ENCODE measurements around the gene CTU2.
"Not testable (repeated sequence)": the region's sequence is repeated elsewhere in the genome, so short reads cannot be mapped to it uniquely, and the experiment has no call there.

CTU2 gene

GRCh38 chr16:88706229-88706964 lies at the start of gene CTU2, which contains the start of gene RNF166:
Gene CTU2, plus strand, starts transcription at chr16:88706503. Its CDS starts 28 bp downstream, at chr16:88706531.
Gene RNF166, minus strand, starts transcription at chr16:88706408. Its CDS starts 83 bp downstream, at chr16:88706325.
- DNase-seq (ENCODE audit: low spot score) (peak; percentile 58), FAIRE-seq (no peak)

DNA sequence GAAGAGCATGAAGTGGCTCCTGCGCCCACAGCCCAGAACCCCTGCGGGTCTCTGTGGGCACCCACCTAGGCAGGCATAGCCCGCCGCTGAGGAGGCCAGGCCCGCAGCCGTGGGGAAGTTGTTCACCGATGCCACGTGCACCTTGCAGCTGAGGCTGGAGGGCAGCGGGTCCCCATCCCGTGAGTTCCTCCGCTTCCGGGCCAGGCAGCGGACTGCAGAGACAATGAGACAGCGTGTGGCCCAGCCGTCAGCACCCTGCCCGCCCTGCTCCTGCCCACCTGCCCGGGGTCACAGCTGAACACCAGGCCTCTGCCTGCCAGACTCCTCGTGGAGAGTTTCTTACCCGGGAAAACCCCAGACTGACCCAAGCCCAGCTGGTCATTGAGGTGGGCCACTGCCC lies 48.9 kb upstream of the CTU2 start:
- FAIRE-seq: no peak

GRCh38 chr16:88658714-88659113 lies 47.6 kb upstream of the CTU2 start:
- DNase-seq (ENCODE audit: low spot score) (no peak), FAIRE-seq (no peak)

More for the DNA sequence above, 48.9 kb upstream of the CTU2 start:
- no peak for DNase-seq (ENCODE audit: low spot score)

DNA sequence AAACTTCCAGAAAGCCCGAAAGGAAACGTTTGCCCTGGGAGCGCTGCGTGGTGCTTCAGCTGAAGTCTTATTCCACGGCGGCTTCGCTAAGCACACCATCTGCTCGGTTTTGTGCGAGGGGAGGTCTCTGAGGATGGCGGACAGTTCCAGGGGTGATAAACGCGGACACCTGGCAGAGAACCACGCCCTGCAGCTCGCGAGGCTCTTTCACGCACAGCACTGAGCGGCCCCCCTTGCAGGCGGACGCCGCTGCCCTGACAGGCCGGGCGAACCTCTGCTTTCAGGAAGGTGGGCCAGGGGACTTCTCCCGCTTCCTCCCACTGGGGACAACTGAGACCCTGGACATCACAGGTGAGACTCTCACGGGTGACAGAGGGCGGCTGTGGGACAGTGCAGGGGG lies 47.1 kb upstream of the CTU2 start:
- DNase-seq (ENCODE audit: low spot score) (no peak), FAIRE-seq (no peak)

GRCh38 chr16:88661468-88661867 lies 44.8 kb upstream of the CTU2 start:
- FAIRE-seq (no peak), DNase-seq (ENCODE audit: low spot score) (no peak)

DNA sequence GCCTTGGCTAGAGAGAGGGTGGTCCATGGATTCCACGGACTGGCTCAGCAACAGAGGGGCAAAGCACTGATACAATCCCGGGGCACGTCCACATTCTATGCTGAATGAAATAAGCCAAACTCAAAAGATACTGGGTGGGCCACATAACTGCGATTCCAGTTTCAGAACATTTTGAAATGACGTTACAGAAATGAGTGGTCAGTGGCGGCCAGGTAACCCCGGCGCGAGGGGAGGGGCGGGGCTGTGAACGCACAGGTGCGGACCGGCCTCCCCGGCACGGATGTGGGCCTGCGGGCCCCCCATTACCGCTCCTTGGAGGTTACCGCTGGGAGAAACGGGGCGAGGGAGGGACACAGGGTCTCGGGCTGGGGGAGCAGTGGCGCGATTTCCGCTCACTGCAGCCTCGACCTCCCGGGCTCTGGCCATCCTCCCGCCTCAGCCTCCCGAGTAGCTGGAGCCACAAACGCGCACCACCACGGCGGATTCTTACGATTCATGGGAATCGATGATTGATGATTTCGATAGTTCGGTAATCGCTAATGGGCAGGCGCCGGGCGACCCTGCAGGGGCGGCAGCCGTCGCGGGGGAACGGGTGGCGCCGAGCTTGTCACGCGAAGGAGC lies 44.0 kb upstream of the CTU2 start:
- FAIRE-seq (no peak), DNase-seq (ENCODE audit: low spot score) (no peak)

DNA sequence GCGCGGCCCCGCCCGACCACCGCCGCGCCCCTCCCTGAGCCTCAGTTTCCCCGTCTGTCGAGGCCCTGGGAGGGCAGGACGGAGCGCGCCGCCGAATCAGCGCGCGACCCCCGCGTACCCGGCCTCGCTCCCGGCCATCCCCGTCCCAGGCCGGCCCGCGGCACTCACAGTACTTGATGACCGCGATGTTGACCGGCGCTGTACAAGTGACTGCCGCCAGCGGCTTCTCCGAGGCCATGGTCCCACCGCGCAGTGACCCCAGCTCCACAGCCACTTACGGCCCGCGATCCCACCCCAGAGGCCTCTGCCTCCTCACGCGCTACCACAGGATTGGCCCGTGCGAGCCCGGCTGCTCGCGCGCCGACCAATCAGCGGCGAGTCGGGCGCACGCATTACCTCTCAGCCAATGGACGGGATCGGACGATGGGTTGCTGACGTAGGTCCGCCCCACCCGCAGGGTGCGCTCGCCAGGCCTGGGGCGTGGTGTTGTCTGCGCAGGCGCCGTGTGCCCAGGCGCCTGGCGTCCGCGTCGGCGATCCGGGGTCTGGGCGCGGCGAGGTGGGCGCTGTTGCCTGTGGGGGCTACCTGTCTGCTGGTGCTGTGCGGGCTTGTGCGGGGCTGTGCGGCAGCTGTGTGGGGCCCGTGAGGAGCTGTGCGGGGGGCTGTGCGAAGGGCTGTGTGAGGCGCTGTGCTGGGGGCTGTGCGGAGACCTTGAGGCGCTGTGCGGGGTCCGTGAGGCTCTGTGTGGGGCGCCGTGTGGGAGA lies 43.3 kb upstream of the CTU2 start, which contains the start of gene MVD:
TSS of gene MVD (minus strand) at position 249 of the 764 bp plus-strand sequence. CDS start at position 238, 11 bp downstream.
- FAIRE-seq (peak; percentile 69), DNase-seq (ENCODE audit: low spot score) (peak; percentile 95)

DNA sequence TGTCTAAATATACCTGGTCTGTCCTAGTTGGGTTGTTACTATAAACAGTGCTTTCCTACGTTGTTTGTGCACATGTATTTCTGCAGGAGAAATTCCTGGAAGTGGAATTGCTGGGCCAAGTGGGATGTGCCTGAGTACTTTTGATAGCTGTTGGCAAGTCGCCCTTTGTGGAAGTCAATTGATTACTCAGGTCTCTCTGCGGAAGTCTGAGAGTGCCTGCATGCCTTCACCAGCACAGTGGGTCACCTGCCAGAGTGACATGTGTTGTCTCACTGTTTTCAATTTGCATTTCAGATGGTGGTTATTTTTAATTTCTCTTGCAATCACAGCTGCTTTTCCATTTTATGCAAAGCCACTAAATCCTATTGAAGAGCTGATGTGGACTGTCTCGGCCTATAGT lies 41.2 kb upstream of the CTU2 start:
- FAIRE-seq: no peak
- DNase-seq (ENCODE audit: low spot score): no peak

DNA sequence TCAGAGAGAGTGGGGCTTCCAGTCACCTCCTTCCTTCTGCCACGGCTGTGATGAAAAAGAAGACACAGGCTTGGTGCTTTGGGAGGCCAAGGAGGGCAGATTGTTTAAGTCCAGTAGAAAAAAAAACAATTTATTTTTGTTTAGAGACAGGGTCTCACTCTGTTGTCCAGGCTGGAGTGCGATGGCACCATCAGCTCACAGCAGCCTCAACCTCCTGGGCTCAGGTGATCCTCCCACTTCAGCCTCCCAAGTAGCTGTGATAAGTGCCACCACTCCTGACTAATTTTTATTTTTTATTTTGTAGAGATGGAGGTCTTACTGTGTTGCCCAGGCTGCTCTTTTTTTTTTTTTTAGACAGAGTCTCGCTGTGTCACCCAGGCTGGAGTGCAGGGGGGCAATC lies 40.7 kb upstream of the CTU2 start:
- no peak for DNase-seq (ENCODE audit: low spot score)
- FAIRE-seq: no peak

DNA sequence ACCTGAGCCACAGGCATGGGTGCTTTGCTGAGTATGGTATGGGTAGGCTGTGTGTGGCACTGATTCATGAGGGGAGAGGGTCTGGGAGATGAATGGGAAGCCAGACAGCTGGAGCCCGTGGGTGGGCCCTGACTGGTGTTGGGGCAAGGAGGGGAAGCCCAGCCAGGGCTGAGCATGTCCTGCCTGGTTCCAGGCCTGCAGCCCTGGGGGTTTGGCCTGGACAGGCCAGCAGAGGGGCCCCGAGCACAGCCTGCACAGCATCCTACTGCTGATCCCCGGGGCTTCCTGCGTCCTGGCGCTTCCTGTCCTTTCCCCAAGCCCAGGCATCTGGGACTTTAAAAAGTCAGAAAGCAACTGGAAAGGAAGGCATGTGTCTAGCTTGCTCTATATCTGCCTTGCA lies 38.8 kb upstream of the CTU2 start:
- no peak for FAIRE-seq
- no peak for DNase-seq (ENCODE audit: low spot score)

DNA sequence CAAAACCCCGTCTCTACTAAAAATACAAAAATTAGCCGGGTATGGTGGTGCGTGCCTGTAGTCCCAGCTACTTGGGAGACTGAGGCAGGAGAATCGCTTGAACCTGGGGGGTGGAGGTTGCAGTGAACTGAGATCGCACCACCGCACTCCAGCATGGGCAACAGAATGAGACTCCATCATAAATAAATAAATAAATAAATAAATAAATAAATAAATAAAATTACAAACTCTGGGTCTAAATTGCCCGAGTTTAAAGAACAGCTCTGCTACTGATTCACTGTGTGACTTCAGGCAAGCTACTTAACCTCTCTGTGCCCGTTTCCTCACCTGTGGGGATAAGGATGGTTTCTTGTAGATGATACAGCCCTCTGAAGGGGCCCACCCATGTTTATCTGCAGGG lies 36.8 kb upstream of the CTU2 start:
- DNase-seq (ENCODE audit: low spot score); FAIRE-seq: not testable (repeated sequence)

DNA sequence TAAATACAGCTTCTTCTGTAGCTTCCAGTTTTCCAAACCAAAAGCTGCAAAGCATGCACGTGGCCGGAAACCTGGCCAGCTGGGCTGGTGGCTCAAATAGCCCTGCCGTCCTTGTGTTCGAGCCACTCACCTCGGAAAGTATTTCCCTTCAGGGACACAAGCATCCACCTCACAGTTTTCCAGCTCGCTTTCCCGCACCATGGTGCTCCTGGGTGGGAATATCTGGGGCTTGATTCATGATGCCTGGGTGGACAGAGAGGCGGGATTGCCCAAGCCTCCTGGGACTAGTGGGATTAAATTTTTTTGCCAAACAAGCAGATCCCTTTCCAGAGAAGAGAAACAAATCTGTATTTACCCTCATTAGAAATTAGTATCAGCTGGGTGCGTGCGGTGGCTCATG lies 36.3 kb upstream of the CTU2 start:
- DNase-seq (ENCODE audit: low spot score) (no peak), FAIRE-seq (no peak)

DNA sequence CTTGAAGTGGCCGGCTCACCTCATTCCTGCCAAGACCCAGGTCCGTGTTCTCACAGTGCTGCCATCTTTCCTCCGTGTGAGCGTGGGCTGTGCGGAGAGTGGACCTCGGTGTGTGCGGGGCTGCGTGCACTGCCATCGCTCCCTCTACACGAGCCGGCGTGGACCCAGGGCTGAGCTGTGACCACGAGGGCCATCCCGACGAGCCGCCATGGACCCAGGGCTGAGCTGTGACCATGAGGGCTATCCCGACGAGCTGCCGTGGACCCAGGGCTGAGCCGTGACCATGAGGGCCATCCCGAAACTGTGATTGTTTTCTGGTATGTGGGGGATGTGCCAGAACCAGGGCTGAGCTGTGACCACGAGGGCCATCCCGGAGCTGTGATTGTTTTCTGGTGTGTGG lies 34.5 kb upstream of the CTU2 start:
- no peak for FAIRE-seq
- no peak for DNase-seq (ENCODE audit: low spot score)

- FAIRE-seq (no peak), DNase-seq (ENCODE audit: low spot score) (no peak)
Measured at GRCh38 chr16:88672776-88673175, 33.5 kb upstream of the CTU2 start.

GRCh38 chr16:88673716-88674379 lies 32.5 kb upstream of the CTU2 start:
- DNase-seq (ENCODE audit: low spot score): no peak
- no peak for FAIRE-seq

- DNase-seq (ENCODE audit: low spot score) (no peak), FAIRE-seq (no peak)
Measured at GRCh38 chr16:88676502-88677242, 29.6 kb upstream of the CTU2 start.

GRCh38 chr16:88677721-88678120 lies 28.6 kb upstream of the CTU2 start:
- no peak for DNase-seq (ENCODE audit: low spot score)
- FAIRE-seq: no peak

DNA sequence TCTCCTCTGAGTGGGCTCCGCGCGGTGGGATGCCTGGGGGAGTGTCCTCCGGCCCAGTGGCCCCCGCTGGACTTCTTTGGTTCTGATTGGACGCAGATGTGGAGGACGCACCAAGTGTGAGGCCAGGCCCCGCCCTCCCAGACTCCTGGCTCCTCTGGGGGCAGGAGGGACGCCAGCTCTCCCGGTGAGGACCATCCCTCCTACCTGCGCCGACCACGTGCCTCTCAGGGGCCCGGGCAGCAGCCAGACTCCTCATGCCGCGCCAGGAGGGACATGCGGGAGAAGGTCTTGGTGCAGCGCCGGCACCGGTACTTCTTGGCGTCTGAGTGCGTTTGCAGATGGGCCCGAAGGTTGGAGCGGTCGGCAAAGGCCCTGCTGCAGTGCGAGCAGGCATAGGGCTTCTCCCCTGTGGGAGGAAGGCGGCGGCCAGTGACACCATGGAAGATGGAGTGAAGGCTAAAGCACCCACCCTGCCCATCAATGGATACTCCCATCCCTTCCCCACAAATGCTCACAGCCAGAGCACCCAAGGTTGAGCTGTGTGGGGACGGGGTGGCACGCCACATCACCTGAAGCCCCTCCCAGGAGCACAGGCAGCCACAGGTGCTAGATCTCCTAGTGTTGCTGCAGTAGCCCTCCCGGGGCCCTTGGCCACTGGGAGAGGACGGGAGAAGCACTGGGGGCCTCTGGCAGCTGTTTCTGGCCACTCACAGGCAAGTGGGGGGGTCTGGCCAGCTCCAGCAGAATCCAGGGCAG lies 27.9 kb upstream of the CTU2 start:
- FAIRE-seq: no peak

GRCh38 chr16:88680554-88681083 lies 25.7 kb upstream of the CTU2 start:
- no peak for DNase-seq (ENCODE audit: low spot score)
- no peak for FAIRE-seq

More for the DNA sequence above, 27.9 kb upstream of the CTU2 start:
- DNase-seq (ENCODE audit: low spot score): no peak

Measured in RCC 7860 (cell line).